K562 (cell line): Measurements from ENCODE around the gene UNKL. TPM values are rescaled to one million over a fixed set of nuclear protein-coding genes. Genes with fewer than 3 reads are reported as not detected.

ENCODE experiments used
- ARID2 ChIP-seq: fragments of 450-650 bp; IDR thresholded peaks from 2 replicates; pipeline ENCODE4 v1.6.1; 2017; ENCODE audit warnings: antibody characterized with exemption, mild to moderate bottlenecking
- ASH1L ChIP-seq: fragments of 450-650 bp; IDR thresholded peaks from 2 replicates; pipeline ENCODE4 v1.6.1; 2018; ENCODE audit warnings: borderline replicate concordance, mild to moderate bottlenecking, low read depth; ENCODE audit not compliant: partially characterized antibody
- CTCFL ChIP-seq: IDR thresholded peaks from 2 replicates; pipeline ENCODE4 v1.6.1; 2011; ENCODE audit warnings: borderline replicate concordance, low read depth, mild to moderate bottlenecking, moderate library complexity, low read length; ENCODE audit not compliant: insufficient read depth, poor library complexity, severe bottlenecking
- EWSR1 ChIP-seq: fragments of 450-650 bp; IDR thresholded peaks from 2 replicates; pipeline ENCODE4 v1.6.1; 2018; ENCODE audit warnings: borderline replicate concordance, mild to moderate bottlenecking, low read depth, moderate library complexity; ENCODE audit not compliant: partially characterized antibody
- HDGF ChIP-seq: fragments of 450-650 bp; IDR thresholded peaks from 2 replicates; pipeline ENCODE4 v1.6.1; 2016
- HMBOX1 ChIP-seq: sonication (generic); IDR thresholded peaks from 2 replicates; pipeline ENCODE4 v1.6.1; 2016
- HMGN3 ChIP-seq: IDR thresholded peaks from 2 replicates; pipeline ENCODE4 v1.6.1; 2011; ENCODE audit warnings: borderline replicate concordance, low read depth, mild to moderate bottlenecking, mixed read lengths, low read length; ENCODE audit not compliant: insufficient read length; ENCODE audit errors: extremely low read depth
- HNRNPH1 ChIP-seq: fragments of 200-400 bp; formaldehyde crosslinking; optimal IDR thresholded peaks from 2 replicates; pipeline ENCODE3; 2017; ENCODE audit warnings: low read depth, mild to moderate bottlenecking, low read length, moderate library complexity
- HNRNPLL ChIP-seq: fragments of 200-400 bp; formaldehyde crosslinking; IDR thresholded peaks from 2 replicates; pipeline ENCODE4 v1.6.1; 2017; ENCODE audit warnings: low read length, low read depth, mild to moderate bottlenecking; ENCODE audit not compliant: poor library complexity, severe bottlenecking
- ILK ChIP-seq: fragments of 450-650 bp; IDR thresholded peaks from 2 replicates; pipeline ENCODE4 v1.6.1; 2016; ENCODE audit warnings: missing genetic modification characterization, low read depth, mild to moderate bottlenecking, missing compliant biosample characterization, moderate library complexity, borderline replicate concordance
- KDM5B ChIP-seq: fragments of 200-600 bp; sonication (generic); IDR thresholded peaks from 2 replicates; pipeline ENCODE4 v1.6.1; 2012; ENCODE audit warnings: low read depth, mild to moderate bottlenecking, moderate library complexity, low read length, control low read depth, inconsistent platforms; ENCODE audit not compliant: insufficient replicate concordance
- MAZ ChIP-seq, 2 experiments: fragments of 450-650 bp in 1 of 2; sonication (generic) in 1 of 2; formaldehyde crosslinking; IDR thresholded peaks in 1 of 2; conservative IDR thresholded peaks in 1 of 2; 2 replicates each; pipeline versions ENCODE4 v1.4.0 to v1.5.0; 2020; ENCODE audit warnings: mild to moderate bottlenecking in 1 of 2, missing genetic modification reagents in 1 of 2
- NUFIP1 ChIP-seq: fragments of 450-650 bp; IDR thresholded peaks from 2 replicates; pipeline ENCODE4 v1.6.1; 2018; ENCODE audit not compliant: partially characterized antibody
- PML ChIP-seq: IDR thresholded peaks from 2 replicates; pipeline ENCODE4 v1.6.1; 2012; ENCODE audit warnings: low read length, inconsistent platforms
- PTBP1 ChIP-seq: fragments of 200-400 bp; formaldehyde crosslinking; IDR thresholded peaks from 2 replicates; pipeline ENCODE4 v1.6.1; 2017; ENCODE audit warnings: low read depth, low read length
- RBFOX2 ChIP-seq: fragments of 200-400 bp; formaldehyde crosslinking; IDR thresholded peaks from 2 replicates; pipeline ENCODE4 v1.6.1; 2017; ENCODE audit warnings: low read depth, mild to moderate bottlenecking, low read length, moderate library complexity
- SMAD3 ChIP-seq: fragments of 450-650 bp; formaldehyde crosslinking; conservative IDR thresholded peaks from 2 replicates; pipeline ENCODE4 v1.4.0; 2020; ENCODE audit warnings: mild to moderate bottlenecking
- TBP ChIP-seq: optimal IDR thresholded peaks from 2 replicates; pipeline ENCODE3; 2011; ENCODE audit warnings: low read depth, low read length, improper control_type of control experiment
- TEAD2 ChIP-seq: fragments of 450-650 bp; IDR thresholded peaks from 2 replicates; pipeline ENCODE4 v1.6.1; 2016; ENCODE audit warnings: missing genetic modification characterization, control low read depth, missing compliant biosample characterization
- TFE3 ChIP-seq: fragments of 450-650 bp; formaldehyde crosslinking; IDR thresholded peaks from 2 replicates; pipeline ENCODE4 v1.4.0; 2020; ENCODE audit warnings: mild to moderate bottlenecking, mixed read lengths
- ZBTB17 ChIP-seq: fragments of 450-650 bp; formaldehyde crosslinking; IDR thresholded peaks from 2 replicates; pipeline ENCODE4 v1.4.0; 2020; ENCODE audit warnings: mild to moderate bottlenecking
- ZNF253 ChIP-seq: fragments of 250-450 bp; sonication (Bioruptor Pico); conservative IDR thresholded peaks from 2 replicates; pipeline ENCODE4 v1.6.1; 2021; ENCODE audit warnings: mild to moderate bottlenecking
- polyA plus RNA-seq, 8 experiments: library from polyadenylated mRNA; depleted of rRNA in 4 of 8; stranded (reverse) in 5 of 8; unstranded in 3 of 8; fragments of >200 nt; fragmentation: Nextera tagmentation in 2 of 8; fragmentation: Illumina TruSeq in 1 of 8; extraction: Ambion mirVana in 2 of 8; extraction: Trizol in 1 of 8; gene quantifications; 2 replicates each; pipeline versions ENCODE4 v1.2.1 to v1.2.3, GENCODE V29; 2011 to 2014; ENCODE audit warnings: inconsistent platforms in 1 of 8, missing spikeins in 1 of 8
- total RNA-seq, 7 experiments: library from RNA; depleted of rRNA in 6 of 7; stranded (reverse); fragments of >200 nt in 6 of 7; fragmentation: Illumina TruSeq in 2 of 7; extraction: Trizol in 2 of 7; gene quantifications; 2 replicates each; pipeline versions ENCODE4 v1.2.1 to v1.2.3, GENCODE V29; 2011 to 2021; ENCODE audit warnings: low replicate concordance in 1 of 7

UNKL gene
- total and polyA plus RNA-seq, 9 of the 15 experiments (the other 6 are each of a cell fraction or from before 2014, with no cell fraction given) = 0.37 to 30.2 (median 5.1) TPM

- TF ChIP-seq NUFIP1 (no peak), HNRNPH1 (no peak), MAZ (CRISPR knock-in tag; conservative IDR thresholded peaks at IDR 0.05 in 1 of 2, IDR thresholded peaks at IDR 0.05 in 1 of 2) (peak; percentile 39 to 76; a peak in 2 of 4 replicates), ARID2 (no peak), SMAD3 (CRISPR knock-in tag) (no peak), ILK (no peak), PML (no peak), ZBTB17 (CRISPR knock-in tag) (no peak), TBP (peak; percentile 60), ASH1L (peak; percentile 75), EWSR1 (no peak), HMBOX1 (no peak), ZNF253 (CRISPR knock-in tag) (no peak), HDGF (peak; percentile 99), TEAD2 (tag) (no peak), CTCFL (no peak), PTBP1 (no peak), TFE3 (CRISPR knock-in tag) (no peak), RBFOX2 (no peak), HMGN3 (peak; percentile 15), KDM5B (no peak), HNRNPLL (peak; percentile 50)
These were observed 71.7 kb downstream of the UNKL start (continued) for GRCh38 chr16:1342526-1343427.
